ENCODE measurements around the gene UCK1.

DNA sequence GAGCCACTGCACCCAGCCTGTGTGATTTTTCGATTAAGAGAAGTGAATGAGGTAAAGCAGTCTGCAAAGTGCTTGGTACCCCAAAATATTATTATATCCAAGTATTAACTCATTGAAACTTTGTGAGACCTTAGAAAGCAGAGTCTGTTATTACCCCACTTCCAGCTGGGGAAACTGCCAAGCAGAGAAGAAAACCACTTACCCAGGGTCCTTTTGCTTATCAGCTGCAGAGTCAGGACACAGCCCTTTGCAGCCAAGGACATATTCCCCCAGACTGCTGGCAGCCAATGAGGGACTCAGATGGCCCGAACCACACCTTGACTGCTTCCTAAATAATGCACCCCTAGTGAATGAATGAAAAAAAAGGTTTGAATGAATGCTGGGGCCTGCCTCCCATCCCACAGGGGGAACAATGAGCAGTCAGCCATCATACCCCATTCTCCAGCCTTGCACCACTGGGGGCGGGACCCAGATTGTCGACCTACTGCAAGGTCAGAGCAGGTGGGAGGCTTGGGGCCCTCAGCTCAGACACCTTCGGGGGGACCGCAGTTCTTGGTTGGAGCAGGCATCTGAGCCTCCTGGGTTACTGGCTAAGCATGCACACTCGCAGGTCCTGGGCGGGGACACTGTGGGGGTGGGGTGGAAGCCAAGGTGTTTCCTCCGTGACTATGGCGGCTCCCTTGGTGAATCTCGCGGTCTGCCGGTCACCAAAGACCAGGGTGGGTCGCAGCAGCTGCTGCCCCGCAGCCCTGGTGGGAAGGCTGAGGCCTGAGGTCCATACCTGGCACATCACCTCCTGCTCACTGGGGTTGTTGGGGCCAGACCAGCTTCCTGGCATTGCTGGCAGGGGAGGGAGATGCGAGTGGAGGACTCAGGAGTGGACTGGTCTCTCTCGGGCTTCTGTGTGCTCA, 43.9 kb upstream of the UCK1 start:
- TF ChIP-seq KDM4A (IDR thresholded peaks at IDR 0.05; ENCODE audit: low read depth, low read length, severe bottlenecking) (no peak), JUND (IDR thresholded peaks at IDR 0.05; ENCODE audit: low read length) (no peak), EP300 (IDR thresholded peaks at IDR 0.05; ENCODE audit: borderline replicate concordance in 1 of 2, low read depth in 2 of 2, low read length in 2 of 2) (no peak), POLR2A (IDR thresholded peaks at IDR 0.05; ENCODE audit: control extremely low read depth in 1 of 2, low read depth in 2 of 2, low read length in 2 of 2) (no peak), POLR2AphosphoS5 (IDR thresholded peaks at IDR 0.05; ENCODE audit: low read depth, low read length) (no peak), RBBP5 (IDR thresholded peaks at IDR 0.05; ENCODE audit: borderline replicate concordance, low read depth, low read length) (no peak), NRF1 (IDR thresholded peaks at IDR 0.05; ENCODE audit: low read depth, low read length) (no peak), JUN (IDR thresholded peaks at IDR 0.05; ENCODE audit: low read depth, low read length) (no peak), BRCA1 (IDR thresholded peaks at IDR 0.05; ENCODE audit: low read depth, low read length) (no peak)
- TF ChIP-seq, protein P1, sequence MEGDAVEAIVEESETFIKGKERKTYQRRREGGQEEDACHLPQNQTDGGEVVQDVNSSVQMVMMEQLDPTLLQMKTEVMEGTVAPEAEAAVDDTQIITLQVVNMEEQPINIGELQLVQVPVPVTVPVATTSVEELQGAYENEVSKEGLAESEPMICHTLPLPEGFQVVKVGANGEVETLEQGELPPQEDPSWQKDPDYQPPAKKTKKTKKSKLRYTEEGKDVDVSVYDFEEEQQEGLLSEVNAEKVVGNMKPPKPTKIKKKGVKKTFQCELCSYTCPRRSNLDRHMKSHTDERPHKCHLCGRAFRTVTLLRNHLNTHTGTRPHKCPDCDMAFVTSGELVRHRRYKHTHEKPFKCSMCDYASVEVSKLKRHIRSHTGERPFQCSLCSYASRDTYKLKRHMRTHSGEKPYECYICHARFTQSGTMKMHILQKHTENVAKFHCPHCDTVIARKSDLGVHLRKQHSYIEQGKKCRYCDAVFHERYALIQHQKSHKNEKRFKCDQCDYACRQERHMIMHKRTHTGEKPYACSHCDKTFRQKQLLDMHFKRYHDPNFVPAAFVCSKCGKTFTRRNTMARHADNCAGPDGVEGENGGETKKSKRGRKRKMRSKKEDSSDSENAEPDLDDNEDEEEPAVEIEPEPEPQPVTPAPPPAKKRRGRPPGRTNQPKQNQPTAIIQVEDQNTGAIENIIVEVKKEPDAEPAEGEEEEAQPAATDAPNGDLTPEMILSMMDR (IDR thresholded peaks at IDR 0.05; ENCODE audit: control extremely low read depth in 1 of 3, insufficient read depth in 1 of 3, low read depth in 1 of 3, low read length in 3 of 3), result no peak
- TF ChIP-seq, protein P2, sequence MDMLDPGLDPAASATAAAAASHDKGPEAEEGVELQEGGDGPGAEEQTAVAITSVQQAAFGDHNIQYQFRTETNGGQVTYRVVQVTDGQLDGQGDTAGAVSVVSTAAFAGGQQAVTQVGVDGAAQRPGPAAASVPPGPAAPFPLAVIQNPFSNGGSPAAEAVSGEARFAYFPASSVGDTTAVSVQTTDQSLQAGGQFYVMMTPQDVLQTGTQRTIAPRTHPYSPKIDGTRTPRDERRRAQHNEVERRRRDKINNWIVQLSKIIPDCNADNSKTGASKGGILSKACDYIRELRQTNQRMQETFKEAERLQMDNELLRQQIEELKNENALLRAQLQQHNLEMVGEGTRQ (IDR thresholded peaks at IDR 0.05; ENCODE audit: low read length), result no peak
- TF ChIP-seq, protein P3, sequence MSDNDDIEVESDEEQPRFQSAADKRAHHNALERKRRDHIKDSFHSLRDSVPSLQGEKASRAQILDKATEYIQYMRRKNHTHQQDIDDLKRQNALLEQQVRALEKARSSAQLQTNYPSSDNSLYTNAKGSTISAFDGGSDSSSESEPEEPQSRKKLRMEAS (IDR thresholded peaks at IDR 0.05), result no peak

All from H1 (cell line).